ENCODE data around the gene ABI2.

ABI2 gene

GRCh38 chr2:203327901-203328759 lies at the start of gene ABI2:
ABI2 (plus strand) TSS chr2:203328394; CDS start chr2:203328515, 121 bp downstream.
- DNase-seq (ENCODE audit: low read depth): peak; percentile 91
- peak within 1 kb of the TSS; percentile 85 for H3K4me3 ChIP-seq (ENCODE audit: low read depth, low read length)
- TF ChIP-seq MAX (IDR thresholded peaks at IDR 0.05; ENCODE audit: low read depth, low read length) (no peak), CTCF (IDR thresholded peaks at IDR 0.05; ENCODE audit: low read depth, low read length) (no peak), MYC (IDR thresholded peaks at IDR 0.05; ENCODE audit: low read depth, low read length) (no peak), POLR2A (IDR thresholded peaks at IDR 0.05; ENCODE audit: extremely low read depth, insufficient read length) (no peak)

- no peak for DNase-seq (ENCODE audit: low read depth)
- TF ChIP-seq POLR2A (IDR thresholded peaks at IDR 0.05; ENCODE audit: extremely low read depth, insufficient read length) (no peak), MAX (IDR thresholded peaks at IDR 0.05; ENCODE audit: low read depth, low read length) (no peak), CTCF (IDR thresholded peaks at IDR 0.05; ENCODE audit: low read depth, low read length) (no peak), MYC (IDR thresholded peaks at IDR 0.05; ENCODE audit: low read depth, low read length) (no peak)
- H3K4me3 ChIP-seq (ENCODE audit: low read depth, low read length): no peak overlapping the region
Measured at GRCh38 chr2:203279288-203279687, 48.9 kb upstream of the ABI2 start.

GRCh38 chr2:203280428-203281064 lies 47.6 kb upstream of the ABI2 start:
- no peak for DNase-seq (ENCODE audit: low read depth)
- H3K4me3 ChIP-seq (ENCODE audit: low read depth, low read length): no peak overlapping the region
- no peak for TF ChIP-seq MYC (IDR thresholded peaks at IDR 0.05; ENCODE audit: low read depth, low read length)
- no peak for TF ChIP-seq POLR2A (IDR thresholded peaks at IDR 0.05; ENCODE audit: extremely low read depth, insufficient read length)
- no peak for TF ChIP-seq CTCF (IDR thresholded peaks at IDR 0.05; ENCODE audit: low read depth, low read length)
- no peak for TF ChIP-seq MAX (IDR thresholded peaks at IDR 0.05; ENCODE audit: low read depth, low read length)

GRCh38 chr2:203282101-203282500 lies 46.1 kb upstream of the ABI2 start:
- no peak for DNase-seq (ENCODE audit: low read depth)
- TF ChIP-seq POLR2A (IDR thresholded peaks at IDR 0.05; ENCODE audit: extremely low read depth, insufficient read length) (no peak), CTCF (IDR thresholded peaks at IDR 0.05; ENCODE audit: low read depth, low read length) (no peak), MYC (IDR thresholded peaks at IDR 0.05; ENCODE audit: low read depth, low read length) (no peak), MAX (IDR thresholded peaks at IDR 0.05; ENCODE audit: low read depth, low read length) (no peak)
- H3K4me3 ChIP-seq (ENCODE audit: low read depth, low read length): no peak overlapping the region

GRCh38 chr2:203286532-203286931 lies 41.7 kb upstream of the ABI2 start:
- no peak for DNase-seq (ENCODE audit: low read depth)
- H3K4me3 ChIP-seq (ENCODE audit: low read depth, low read length): no peak overlapping the region
- TF ChIP-seq MAX (IDR thresholded peaks at IDR 0.05; ENCODE audit: low read depth, low read length) (no peak), POLR2A (IDR thresholded peaks at IDR 0.05; ENCODE audit: extremely low read depth, insufficient read length) (no peak), CTCF (IDR thresholded peaks at IDR 0.05; ENCODE audit: low read depth, low read length) (no peak), MYC (IDR thresholded peaks at IDR 0.05; ENCODE audit: low read depth, low read length) (no peak)

Data from NB4 (cell line).